Endothelial cell of umbilical vein (primary cell): ENCODE results near the gene DUOXA1. TPM values are rescaled to one million over a fixed set of nuclear protein-coding genes. Genes with fewer than 3 reads are reported as not detected.

Experiments
- BruUV-seq: library from RNA; stranded (reverse); fragments of 400-500 nt; replicated peaks from 2 replicates; lab custom pipeline; 2021; lab: Mats Ljungman, UMichigan
- CTCF ChIA-PET: fragments of 300-600, 350-600 bp; sonication (Branson Sonifier 250); formaldehyde crosslinking; loops from one replicate; lab custom pipeline; 2021; ENCODE audit warnings: antibody characterized with exemption, inconsistent platforms; lab: Charles Lee
- POLR2A ChIA-PET: fragments of 300-600, 350-600 bp; sonication (Branson Sonifier 250); formaldehyde crosslinking; loops from one replicate; lab custom pipeline; 2021; ENCODE audit warnings: antibody characterized with exemption, inconsistent platforms; lab: Charles Lee
- DNase-seq: peaks from one replicate; pipeline ENCODE4 v3.0.0-alpha.2; 2011; ENCODE audit warnings: low read depth, low spot score
- FAIRE-seq: peaks from 2 replicates; lab custom pipeline; 2011; peaks lifted over from hg19 to GRCh38; lab: Jason Lieb, UNC
- H2AFZ ChIP-seq: 2 replicates; pipeline ENCODE4 v1.6.0; 2012; ENCODE audit warnings: low read depth, low read length, control low read depth, inconsistent platforms
- H3K27ac ChIP-seq: 2 replicates; pipeline ENCODE4 v1.5.1; 2011; ENCODE audit warnings: low read depth, mild to moderate bottlenecking, control low read depth, low read length, moderate library complexity; ENCODE audit not compliant: insufficient read depth
- H3K27me3 ChIP-seq, 2 experiments: 2 replicates each; pipeline versions ENCODE4 v1.6.0 to v1.6.1; 2011; ENCODE audit warnings: low read length in 2 of 2, mixed read lengths in 1 of 2; ENCODE audit not compliant: control insufficient read depth in 2 of 2, insufficient read depth in 2 of 2
- H3K36me3 ChIP-seq, 2 experiments: 2 replicates in 1 of 2; 3 replicates in 1 of 2; pipeline ENCODE4 v1.5.1; 2011; ENCODE audit warnings: low read length in 2 of 2, mild to moderate bottlenecking in 1 of 2, moderate library complexity in 1 of 2; ENCODE audit not compliant: control insufficient read depth in 2 of 2, insufficient read depth in 2 of 2; ENCODE audit errors: extremely low read depth in 1 of 2
- H3K4me1 ChIP-seq: 3 replicates; pipeline ENCODE4 v1.5.1; 2011; ENCODE audit warnings: mild to moderate bottlenecking, low read length; ENCODE audit not compliant: control insufficient read depth, insufficient read depth; ENCODE audit errors: extremely low read depth
- H3K4me2 ChIP-seq: 2 replicates; pipeline ENCODE4 v1.6.1; 2011; ENCODE audit warnings: low read length, control low read depth, mixed read lengths; ENCODE audit not compliant: insufficient read depth
- H3K4me3 ChIP-seq, 3 experiments: fragments of 200-600 bp in 1 of 3; sonication (generic), shearing (Covaris generic) in 1 of 3; replicated peaks in 1 of 3; 2 replicates each; pipeline ENCODE4 v1.5.1; 2011 to 2016; ENCODE audit warnings: control low read depth in 3 of 3, low read length in 3 of 3, mild to moderate bottlenecking in 2 of 3, inconsistent platforms in 1 of 3, low read depth in 1 of 3, moderate library complexity in 1 of 3; ENCODE audit not compliant: insufficient read depth in 1 of 3
- H3K79me2 ChIP-seq: 2 replicates; pipeline ENCODE4 v1.6.0; 2012; ENCODE audit warnings: low read length, inconsistent platforms; ENCODE audit not compliant: control insufficient read depth, insufficient read depth
- H3K9ac ChIP-seq: replicated peaks from 2 replicates; pipeline ENCODE3; 2011; ENCODE audit warnings: low read length, control low read depth; ENCODE audit not compliant: insufficient read depth; ENCODE audit errors: extremely low read depth
- H3K9me1 ChIP-seq: replicated peaks from 3 replicates; pipeline ENCODE4 v1.6.0; 2011; ENCODE audit warnings: mild to moderate bottlenecking, low read length; ENCODE audit not compliant: control insufficient read depth, insufficient read depth; ENCODE audit errors: extremely low read depth
- H3K9me3 ChIP-seq: replicated peaks from 2 replicates; pipeline ENCODE4 v1.5.1; 2012; ENCODE audit warnings: low read length, inconsistent platforms; ENCODE audit not compliant: control insufficient read depth, insufficient read depth
- H4K20me1 ChIP-seq: replicated peaks from 2 replicates; pipeline ENCODE3; 2011; ENCODE audit warnings: mild to moderate bottlenecking, low read length; ENCODE audit not compliant: control insufficient read depth, insufficient read depth; ENCODE audit errors: extremely low read depth
- CTCF ChIP-seq, 2 donors: IDR thresholded peaks; 1 replicate in 1 of 2; 2 replicates in 1 of 2; pipeline ENCODE4 v1.5.1; 2011; ENCODE audit warnings: low read length in 2 of 2, mild to moderate bottlenecking in 2 of 2, moderate library complexity in 2 of 2, control low read depth in 1 of 2, inconsistent platforms in 1 of 2, low read depth in 1 of 2; ENCODE audit not compliant: insufficient read depth in 1 of 2; ENCODE audit errors: extremely low read depth in 1 of 2
- EZH2 ChIP-seq: IDR thresholded peaks from 2 replicates; pipeline ENCODE4 v1.6.1; 2012; ENCODE audit warnings: borderline replicate concordance, low read depth, mild to moderate bottlenecking, moderate library complexity, low read length, inconsistent platforms; ENCODE audit not compliant: severe bottlenecking
- MAX ChIP-seq: IDR thresholded peaks from 2 replicates; pipeline ENCODE4 v1.6.1; 2011; ENCODE audit not compliant: insufficient read depth, insufficient read length
- POLR2AphosphoS5 ChIP-seq: IDR thresholded peaks from 2 replicates; pipeline ENCODE4 v1.6.1; 2012; ENCODE audit warnings: low read depth, mild to moderate bottlenecking, control low read depth, low read length, moderate library complexity; ENCODE audit not compliant: insufficient read depth
- dilution Hi-C: fragments of 300-500 bp; cut with MboI; formaldehyde crosslinking; loops from one replicate; pipeline ENCODE4 v1.15.0; 2019; ENCODE audit warnings: low sequenced_read_pairs; ENCODE audit not compliant: extremely low pct_ligation_motif_present
- intact Hi-C: fragments of 100-400 bp; cut with micrococcal nuclease; formaldehyde crosslinking; loops from one replicate; pipeline ENCODE4 v1.10.0; 2022
- polyA plus RNA-seq, 4 experiments: library from polyadenylated mRNA; depleted of rRNA in 3 of 4; stranded (reverse) in 3 of 4; unstranded in 1 of 4; fragments of >200 nt; gene quantifications; 2 replicates each; pipeline versions ENCODE4 v1.2.1 to v1.2.3, GENCODE V29; 2011 to 2012; ENCODE audit warnings: missing spikeins in 1 of 4
- total RNA-seq: library from RNA; stranded (reverse); gene quantifications from 2 replicates; pipeline ENCODE4 v1.2.3, GENCODE V29; 2021

Gene DUOXA1
- total and polyA plus RNA-seq, 2 donors (not counting 3 experiments of a cell fraction or from before 2014, with no cell fraction given) = 0.07 TPM; not detected in 1

- BruUV-seq = no TSS peak
- DNase-seq (no peak), FAIRE-seq (no peak)
- TF ChIP-seq MAX = no peak
- no peak for TF ChIP-seq EZH2
- TF ChIP-seq CTCF (IDR thresholded peaks at IDR 0.05; ENCODE audit: extremely low read depth in 1 of 2, insufficient read depth in 1 of 2, low read depth in 1 of 2, low read length in 2 of 2) = no peak
- no peak for TF ChIP-seq POLR2AphosphoS5
- H3K9ac ChIP-seq = no peak overlapping the region
- no peak overlapping the region for H3K4me3 ChIP-seq
- H3K9me3 ChIP-seq = no peaks in the 10 kb centered on the region
- POLR2A ChIA-PET = interaction anchor here (0.8 kb wide), 1 partner anchor 14 kb away, joined by 3 read pairs; no protein-coding TSS in a partner anchor
- H3K27me3 ChIP-seq = no peaks in the 10 kb centered on the region
- H2AFZ ChIP-seq = peak overlapping the region; percentile 5
- H3K9me1 ChIP-seq = no peaks in the 10 kb centered on the region
- intact Hi-C loops (loop anchor here (1.0 kb wide), 2 partner anchors 31 to 109 kb away; no protein-coding TSS in a partner anchor), dilution Hi-C loops (no loop called here)
- H3K4me2 ChIP-seq = no peak overlapping the region
- no peaks in the 10 kb centered on the region for H3K36me3 ChIP-seq
- CTCF ChIA-PET = interaction anchor here (0.9 to 2.2 kb wide), 9 partner anchors 9 to 290 kb away, joined by 3 to 8 read pairs (median 4); no protein-coding TSS in a partner anchor
- no peak overlapping the region for H3K27ac ChIP-seq
- H3K79me2 ChIP-seq = no peaks in the 10 kb centered on the region
- peaks cover 3% of the 10 kb centered on the region for H3K4me1 ChIP-seq
- H4K20me1 ChIP-seq = no peaks in the 10 kb centered on the region
Measured at GRCh38 chr15:45167631-45168205, 38.0 kb upstream of the DUOXA1 start.
